ENCODE data around the gene LOXL1. TPM values are rescaled to one million over a fixed set of nuclear protein-coding genes. Genes with fewer than 3 reads are reported as not detected.
A peak's percentile ranks its signal among the peaks of the same experiment; 100 is the strongest.

LOXL1 gene
- total RNA-seq, 1 donor from 2014 or later = 67.2 TPM

- TF ChIP-seq CTCF (IDR thresholded peaks at IDR 0.05; ENCODE audit: insufficient read depth, low read length, poor library complexity, severe bottlenecking) = no peak
- no peaks in the 10 kb centered on the region for H3K36me3 ChIP-seq (ENCODE audit: control insufficient read depth, insufficient read depth, low read length)
Measured at GRCh38 chr15:73889762-73890124, 36.5 kb upstream of the LOXL1 start.

GRCh38 chr15:73891328-73892315 is 34.6 kb upstream of the LOXL1 start:
- DNase-seq (ENCODE audit: low read depth) = no peak
- Histone ChIP-seq H3K27me3 (ENCODE audit: control insufficient read depth, insufficient read depth, low read length) (peaks cover 8% of the 10 kb centered on the region), H3K36me3 (ENCODE audit: control insufficient read depth, insufficient read depth, low read length) (no peaks in the 10 kb centered on the region), H3K4me3 (ENCODE audit: low read depth, low read length) (no peak overlapping the region)
- no peak for TF ChIP-seq CTCF (IDR thresholded peaks at IDR 0.05; ENCODE audit: insufficient read depth, low read length, poor library complexity, severe bottlenecking)

More at GRCh38 chr15:73889762-73890124, 36.5 kb upstream of the LOXL1 start:
- Histone ChIP-seq H3K27me3 (ENCODE audit: control insufficient read depth, insufficient read depth, low read length) (peaks cover 8% of the 10 kb centered on the region), H3K4me3 (ENCODE audit: low read depth, low read length) (no peak overlapping the region)
- DNase-seq (ENCODE audit: low read depth) = no peak

- Histone ChIP-seq H3K4me3 (ENCODE audit: low read depth, low read length) (no peak overlapping the region), H3K27me3 (ENCODE audit: control insufficient read depth, insufficient read depth, low read length) (peaks cover 4% of the 10 kb centered on the region), H3K36me3 (ENCODE audit: control insufficient read depth, insufficient read depth, low read length) (no peaks in the 10 kb centered on the region)
- DNase-seq (ENCODE audit: low read depth) = no peak
- no peak for TF ChIP-seq CTCF (IDR thresholded peaks at IDR 0.05; ENCODE audit: insufficient read depth, low read length, poor library complexity, severe bottlenecking)
Measured at GRCh38 chr15:73892446-73893226, 33.6 kb upstream of the LOXL1 start.

- no peaks in the 10 kb centered on the region for H3K36me3 ChIP-seq (ENCODE audit: control insufficient read depth, insufficient read depth, low read length)
- DNase-seq (ENCODE audit: low read depth) = no peak
- no peak for TF ChIP-seq CTCF (IDR thresholded peaks at IDR 0.05; ENCODE audit: insufficient read depth, low read length, poor library complexity, severe bottlenecking)
- peaks cover 4% of the 10 kb centered on the region for H3K27me3 ChIP-seq (ENCODE audit: control insufficient read depth, insufficient read depth, low read length)
- H3K4me3 ChIP-seq (ENCODE audit: low read depth, low read length) = no peak overlapping the region
Measured at GRCh38 chr15:73894133-73894814, 32.0 kb upstream of the LOXL1 start.

GRCh38 chr15:73897441-73898261 is 28.6 kb upstream of the LOXL1 start:
- H3K4me3 ChIP-seq (ENCODE audit: low read depth, low read length) = no peak overlapping the region
- peak; percentile 98 for TF ChIP-seq CTCF (IDR thresholded peaks at IDR 0.05; ENCODE audit: insufficient read depth, low read length, poor library complexity, severe bottlenecking)
- DNase-seq (ENCODE audit: low read depth) = peak; percentile 68
- H3K27me3 ChIP-seq (ENCODE audit: control insufficient read depth, insufficient read depth, low read length) = no peaks in the 10 kb centered on the region
- no peaks in the 10 kb centered on the region for H3K36me3 ChIP-seq (ENCODE audit: control insufficient read depth, insufficient read depth, low read length)
